SK-N-SH treated with all-trans-retinoic acid at 6 μM for 48 hours (cell line): ENCODE data around the gene PKD1.
"Not testable (repeated sequence)": the region's sequence is repeated elsewhere in the genome, so short reads cannot be mapped to it uniquely, and the experiment has no call there.

Source experiments
- ATAC-seq: fragments of 200-7000 bp; cut with Tn5 transposase; 3 replicates; pipeline ENCODE4 v1.9.1; 2020; ENCODE audit warnings: mild to moderate bottlenecking, moderate library complexity
- ARNTL ChIP-seq: fragments of 450-650 bp; formaldehyde crosslinking; IDR thresholded peaks from 2 replicates; pipeline ENCODE4 v1.5.0; 2020; ENCODE audit warnings: low read depth, mild to moderate bottlenecking, moderate library complexity, borderline replicate concordance
- CREB5 ChIP-seq: fragments of 250-450 bp; sonication (Bioruptor Pico); IDR thresholded peaks from 2 replicates; pipeline ENCODE4 v1.5.1; 2020; ENCODE audit warnings: low read depth, mild to moderate bottlenecking, moderate library complexity
- CSRNP3 ChIP-seq: fragments of 250-450 bp; sonication (Bioruptor Pico); IDR thresholded peaks from 2 replicates; pipeline ENCODE4 v1.5.1; 2021; ENCODE audit warnings: mild to moderate bottlenecking, moderate library complexity
- ESRRG ChIP-seq: fragments of 250-450 bp; sonication (Bioruptor Pico); IDR thresholded peaks from 2 replicates; pipeline ENCODE4 v1.6.1; 2021; ENCODE audit warnings: mild to moderate bottlenecking
- GLIS3 ChIP-seq: fragments of 250-450 bp; sonication (Bioruptor Pico); IDR thresholded peaks from 2 replicates; pipeline ENCODE4 v1.5.0; 2020; ENCODE audit warnings: mild to moderate bottlenecking, moderate library complexity
- ISL1 ChIP-seq: fragments of 250-450 bp; sonication (Bioruptor Pico); IDR thresholded peaks from 2 replicates; pipeline ENCODE4 v2.1.2; 2022; ENCODE audit warnings: mild to moderate bottlenecking, moderate library complexity
- PATZ1 ChIP-seq: fragments of 250-450 bp; sonication (Bioruptor Pico); IDR thresholded peaks from 2 replicates; pipeline ENCODE4 v1.8.0; 2020; ENCODE audit warnings: mild to moderate bottlenecking, moderate library complexity, borderline replicate concordance
- RARB ChIP-seq: fragments of 250-450 bp; sonication (Bioruptor Pico); IDR thresholded peaks from 2 replicates; pipeline ENCODE4 v1.8.0; 2021; ENCODE audit warnings: mild to moderate bottlenecking, moderate library complexity
- TCF4 ChIP-seq: fragments of 250-450 bp; sonication (Bioruptor Pico); IDR thresholded peaks from 2 replicates; pipeline ENCODE4 v1.8.0; 2021; ENCODE audit warnings: mild to moderate bottlenecking, moderate library complexity, borderline replicate concordance
- TOX ChIP-seq: fragments of 250-450 bp; sonication (Bioruptor Pico); IDR thresholded peaks from 2 replicates; pipeline ENCODE4 v1.8.0; 2021; ENCODE audit warnings: mild to moderate bottlenecking, moderate library complexity, borderline replicate concordance
- ZC3H10 ChIP-seq: fragments of 250-450 bp; sonication (Bioruptor Pico); IDR thresholded peaks from 2 replicates; pipeline ENCODE4 v1.5.1; 2021; ENCODE audit warnings: mild to moderate bottlenecking, moderate library complexity
- ZFP3 ChIP-seq: fragments of 250-450 bp; sonication (Bioruptor Pico); IDR thresholded peaks from 2 replicates; pipeline ENCODE4 v1.5.0; 2020; ENCODE audit warnings: mild to moderate bottlenecking, moderate library complexity
- ZFP30 ChIP-seq: fragments of 450-650 bp; formaldehyde crosslinking; IDR thresholded peaks from 2 replicates; pipeline ENCODE4 v1.5.0; 2022; ENCODE audit warnings: mild to moderate bottlenecking, moderate library complexity
- ZNF8 ChIP-seq: fragments of 450-650 bp; formaldehyde crosslinking; IDR thresholded peaks from 2 replicates; pipeline ENCODE4 v1.5.0; 2020; ENCODE audit warnings: mild to moderate bottlenecking, moderate library complexity

Gene PKD1

GRCh38 chr16:2116428-2116827 lies 19.3 kb downstream of the PKD1 start:
- ATAC-seq, result not testable (repeated sequence)

GRCh38 chr16:2115591-2115973 lies 20.1 kb downstream of the PKD1 start:
- ATAC-seq, result no peak
- TF ChIP-seq ARNTL (CRISPR knock-in tag), result no peak
- no peak for TF ChIP-seq PATZ1 (CRISPR knock-in tag)
- TF ChIP-seq CSRNP3 (CRISPR knock-in tag), result no peak
- no peak for TF ChIP-seq ZFP30 (CRISPR knock-in tag)
- no peak for TF ChIP-seq CREB5 (CRISPR knock-in tag)
- TF ChIP-seq TCF4 (CRISPR knock-in tag), result no peak
- no peak for TF ChIP-seq ISL1 (CRISPR knock-in tag)
- TF ChIP-seq RARB, result no peak
- no peak for TF ChIP-seq ESRRG (CRISPR knock-in tag)
- TF ChIP-seq TOX (CRISPR knock-in tag), result no peak
- no peak for TF ChIP-seq ZC3H10
- no peak for TF ChIP-seq GLIS3 (CRISPR knock-in tag)
- no peak for TF ChIP-seq ZNF8
- TF ChIP-seq ZFP3 (CRISPR knock-in tag), result no peak

- ATAC-seq, result not testable (repeated sequence)
These were observed 20.7 kb downstream of the PKD1 start for GRCh38 chr16:2114885-2115590.

GRCh38 chr16:2114225-2114624 lies 21.5 kb downstream of the PKD1 start:
- ATAC-seq, result not testable (repeated sequence)

GRCh38 chr16:2112539-2113106 lies 23.1 kb downstream of the PKD1 start:
- not testable (repeated sequence) for ATAC-seq

- ATAC-seq, result not testable (repeated sequence)
These were observed 24.0 kb downstream of the PKD1 start for GRCh38 chr16:2111412-2112335.

- not testable (repeated sequence) for ATAC-seq
These were observed 24.7 kb downstream of the PKD1 start for GRCh38 chr16:2111009-2111353.

GRCh38 chr16:2110332-2111008 lies 25.2 kb downstream of the PKD1 start:
- not testable (repeated sequence) for ATAC-seq

- ATAC-seq, result not testable (repeated sequence)
These were observed 25.8 kb downstream of the PKD1 start for GRCh38 chr16:2109872-2110271.

GRCh38 chr16:2109271-2109580 lies 26.5 kb downstream of the PKD1 start:
- not testable (repeated sequence) for ATAC-seq

GRCh38 chr16:2108446-2109270 lies 27.0 kb downstream of the PKD1 start:
- not testable (repeated sequence) for ATAC-seq

GRCh38 chr16:2107791-2108125 lies 27.9 kb downstream of the PKD1 start:
- ATAC-seq, result peak; percentile 13; the same call in 2 of the 3 replicates
